ENCODE measurements around the gene CALCOCO2.

The CALCOCO2 gene

GRCh38 chr17:48903401-48903800 is 72.6 kb downstream of the CALCOCO2 start:
- Histone ChIP-seq H3K9ac (ENCODE audit: low read depth, low read length, poor library complexity, severe bottlenecking) (no peak overlapping the region), H3K79me2 (ENCODE audit: insufficient read depth, low read length) (peaks cover 8% of the 10 kb centered on the region; the same call in 1 of the 2 replicates), H3K4me1 (ENCODE audit: insufficient read depth, low read length, poor library complexity, severe bottlenecking) (peaks cover 4% of the 10 kb centered on the region), H3K4me2 (ENCODE audit: low read depth, low read length, poor library complexity, severe bottlenecking) (no peak overlapping the region), H3K9me2 (replicated peaks; ENCODE audit: low read depth, low read length) (no peaks in the 10 kb centered on the region), H3K36me3 (ENCODE audit: insufficient read depth, low read length) (no peaks in the 10 kb centered on the region), H3K27me3 (ENCODE audit: insufficient read depth, low read length, poor library complexity, severe bottlenecking) (no peaks in the 10 kb centered on the region), H3F3A (ENCODE audit: low read depth) (no peaks in the 10 kb centered on the region), H2AFZ (ENCODE audit: low read length) (no peak overlapping the region), H3K9me3 (ENCODE audit: insufficient read depth, low read depth, low read length) (no peaks in the 10 kb centered on the region), H3K4me3 (ENCODE audit: low read length, poor library complexity, severe bottlenecking) (no peak overlapping the region), H4K20me1 (ENCODE audit: insufficient read depth, low read length, poor library complexity, severe bottlenecking) (no peaks in the 10 kb centered on the region)
- TF ChIP-seq EZH2phosphoT487 (IDR thresholded peaks at IDR 0.05; ENCODE audit: borderline replicate concordance) (no peak), CTCF (conservative IDR thresholded peaks at IDR 0.05; ENCODE audit: low read length) (no peak)

GRCh38 chr17:48904428-48904827 is 73.6 kb downstream of the CALCOCO2 start:
- no peaks in the 10 kb centered on the region for H3K9me3 ChIP-seq (ENCODE audit: insufficient read depth, low read depth, low read length)
- no peak overlapping the region for H3K4me3 ChIP-seq (ENCODE audit: low read length, poor library complexity, severe bottlenecking)
- no peaks in the 10 kb centered on the region for H3F3A ChIP-seq (ENCODE audit: low read depth)
- H3K4me1 ChIP-seq (ENCODE audit: insufficient read depth, low read length, poor library complexity, severe bottlenecking): peaks cover 6% of the 10 kb centered on the region
- H2AFZ ChIP-seq (ENCODE audit: low read length): no peak overlapping the region
- no peaks in the 10 kb centered on the region for H3K36me3 ChIP-seq (ENCODE audit: insufficient read depth, low read length)
- no peak for TF ChIP-seq EZH2phosphoT487 (IDR thresholded peaks at IDR 0.05; ENCODE audit: borderline replicate concordance)
- no peak for TF ChIP-seq CTCF (conservative IDR thresholded peaks at IDR 0.05; ENCODE audit: low read length)
- peaks cover 4% of the 10 kb centered on the region for H4K20me1 ChIP-seq (ENCODE audit: insufficient read depth, low read length, poor library complexity, severe bottlenecking)
- no peak overlapping the region for H3K4me2 ChIP-seq (ENCODE audit: low read depth, low read length, poor library complexity, severe bottlenecking)
- H3K27me3 ChIP-seq (ENCODE audit: insufficient read depth, low read length, poor library complexity, severe bottlenecking): no peaks in the 10 kb centered on the region
- no peaks in the 10 kb centered on the region for H3K9me2 ChIP-seq (replicated peaks; ENCODE audit: low read depth, low read length)
- no peak overlapping the region for H3K9ac ChIP-seq (ENCODE audit: low read depth, low read length, poor library complexity, severe bottlenecking)
- H3K79me2 ChIP-seq (ENCODE audit: insufficient read depth, low read length): peaks cover 18% of the 10 kb centered on the region

- Histone ChIP-seq H3K4me2 (ENCODE audit: low read depth, low read length, poor library complexity, severe bottlenecking) (no peak overlapping the region), H2AFZ (ENCODE audit: low read length) (no peak overlapping the region), H3K9me3 (ENCODE audit: insufficient read depth, low read depth, low read length) (no peaks in the 10 kb centered on the region), H3K27me3 (ENCODE audit: insufficient read depth, low read length, poor library complexity, severe bottlenecking) (no peaks in the 10 kb centered on the region), H3K9ac (ENCODE audit: low read depth, low read length, poor library complexity, severe bottlenecking) (no peak overlapping the region), H3K79me2 (ENCODE audit: insufficient read depth, low read length) (peaks cover 34% of the 10 kb centered on the region), H4K20me1 (ENCODE audit: insufficient read depth, low read length, poor library complexity, severe bottlenecking) (peaks cover 21% of the 10 kb centered on the region), H3K4me3 (ENCODE audit: low read length, poor library complexity, severe bottlenecking) (no peak overlapping the region), H3K4me1 (ENCODE audit: insufficient read depth, low read length, poor library complexity, severe bottlenecking) (peaks cover 22% of the 10 kb centered on the region), H3K9me2 (replicated peaks; ENCODE audit: low read depth, low read length) (no peaks in the 10 kb centered on the region), H3F3A (ENCODE audit: low read depth) (no peaks in the 10 kb centered on the region), H3K36me3 (ENCODE audit: insufficient read depth, low read length) (no peaks in the 10 kb centered on the region; the same call in 1 of the 2 replicates)
- TF ChIP-seq EZH2phosphoT487 (IDR thresholded peaks at IDR 0.05; ENCODE audit: borderline replicate concordance) (no peak), CTCF (conservative IDR thresholded peaks at IDR 0.05; ENCODE audit: low read length) (no peak)
These were observed 75.2 kb downstream of the CALCOCO2 start for GRCh38 chr17:48905987-48906515.
